ENCODE data around the gene ARMC3.

Gene ARMC3

DNA sequence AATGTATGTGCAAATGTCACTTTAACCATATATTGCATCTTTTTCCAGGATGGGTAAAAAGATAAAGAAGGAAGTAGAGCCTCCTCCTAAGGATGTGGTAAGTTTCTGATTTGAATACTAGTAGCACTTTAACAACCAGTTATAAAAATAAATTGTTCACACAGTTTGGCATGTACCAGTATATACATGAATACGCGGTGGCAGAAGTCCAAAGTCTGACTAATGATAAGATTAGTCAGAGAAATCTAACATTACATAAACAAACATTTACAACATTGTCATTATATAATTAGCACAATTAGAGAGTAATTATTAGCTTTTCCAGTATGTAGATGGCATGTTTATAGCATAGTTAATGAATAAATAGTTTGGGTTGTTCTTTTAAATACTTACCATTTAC, 4.1 kb downstream of the ARMC3 start:
- DNase-seq (ENCODE audit: low read depth): peak; percentile 30

DNA sequence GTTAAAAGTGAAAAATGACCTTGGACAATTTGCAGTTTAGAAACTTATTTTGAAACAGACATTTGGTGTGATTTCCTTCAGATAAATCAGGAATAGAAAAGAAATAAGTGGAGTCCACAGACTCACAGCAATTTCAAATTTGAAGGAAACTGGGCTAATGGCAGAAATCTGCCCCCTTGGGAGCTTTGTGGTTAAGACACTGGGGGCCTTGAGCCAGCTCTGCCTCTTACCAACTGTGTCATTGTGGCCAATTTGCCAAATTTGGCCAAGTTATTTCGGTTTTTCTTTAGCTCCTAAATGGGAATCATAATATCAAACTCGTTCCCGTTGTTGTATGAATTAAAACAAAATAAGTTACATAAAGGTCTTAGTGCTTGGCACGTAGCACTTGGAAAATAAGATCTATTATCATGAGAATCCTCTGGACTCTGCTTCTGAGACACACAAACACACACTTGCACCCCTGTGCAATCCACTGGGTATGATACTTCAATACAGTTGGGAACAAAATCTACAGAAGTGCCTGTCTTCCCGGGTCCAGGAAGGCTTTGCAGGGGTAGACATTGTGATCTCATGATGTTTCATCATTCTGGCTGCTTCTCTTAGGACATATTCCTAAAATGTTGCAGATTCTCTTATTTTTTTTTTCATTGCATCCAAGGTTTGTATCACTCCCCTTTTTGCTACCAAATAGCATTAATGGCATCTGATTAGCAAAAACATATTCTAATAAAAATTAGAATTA, 4.9 kb downstream of the ARMC3 start:
- DNase-seq (ENCODE audit: low read depth): peak; percentile 33

DNA sequence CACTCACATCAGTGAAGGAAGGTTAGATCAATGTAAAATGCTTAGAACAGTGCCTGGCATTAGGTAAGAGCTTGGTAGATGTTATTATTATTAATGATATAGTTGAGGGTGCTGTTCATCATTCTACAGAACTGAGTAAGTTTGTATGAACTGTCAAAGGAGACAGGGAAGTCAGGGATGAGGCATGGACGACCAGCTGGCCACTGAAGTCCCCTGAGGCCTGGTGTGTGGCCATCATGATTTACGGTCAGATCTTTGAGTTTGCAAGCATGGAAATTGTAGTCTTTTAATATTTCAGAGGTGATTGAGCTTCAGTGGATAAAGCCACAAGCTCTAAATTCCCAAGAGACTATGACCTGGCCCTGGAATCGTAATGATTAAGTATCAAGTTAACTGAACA, 6.9 kb downstream of the ARMC3 start:
- no peak for DNase-seq (ENCODE audit: low read depth)

DNA sequence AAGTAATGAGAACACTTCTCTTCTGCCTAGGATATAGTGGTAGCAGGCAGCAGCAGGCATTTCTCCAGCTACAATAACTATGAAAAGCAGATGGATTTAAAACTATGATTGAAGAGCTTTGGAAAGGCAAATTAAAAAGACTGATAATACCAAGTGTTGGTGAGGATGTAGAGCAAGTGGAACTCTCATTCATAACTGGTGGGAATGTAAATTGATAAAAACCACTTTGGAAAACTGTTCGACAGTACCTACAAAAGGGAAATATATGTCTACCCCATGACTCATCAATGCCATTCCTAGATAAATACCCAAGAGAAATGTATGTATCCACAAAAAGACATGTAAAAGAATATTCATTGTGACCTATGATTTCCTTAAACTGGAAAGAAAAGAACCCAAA, 14.6 kb downstream of the ARMC3 start:
- DNase-seq (ENCODE audit: low read depth): no peak

DNA sequence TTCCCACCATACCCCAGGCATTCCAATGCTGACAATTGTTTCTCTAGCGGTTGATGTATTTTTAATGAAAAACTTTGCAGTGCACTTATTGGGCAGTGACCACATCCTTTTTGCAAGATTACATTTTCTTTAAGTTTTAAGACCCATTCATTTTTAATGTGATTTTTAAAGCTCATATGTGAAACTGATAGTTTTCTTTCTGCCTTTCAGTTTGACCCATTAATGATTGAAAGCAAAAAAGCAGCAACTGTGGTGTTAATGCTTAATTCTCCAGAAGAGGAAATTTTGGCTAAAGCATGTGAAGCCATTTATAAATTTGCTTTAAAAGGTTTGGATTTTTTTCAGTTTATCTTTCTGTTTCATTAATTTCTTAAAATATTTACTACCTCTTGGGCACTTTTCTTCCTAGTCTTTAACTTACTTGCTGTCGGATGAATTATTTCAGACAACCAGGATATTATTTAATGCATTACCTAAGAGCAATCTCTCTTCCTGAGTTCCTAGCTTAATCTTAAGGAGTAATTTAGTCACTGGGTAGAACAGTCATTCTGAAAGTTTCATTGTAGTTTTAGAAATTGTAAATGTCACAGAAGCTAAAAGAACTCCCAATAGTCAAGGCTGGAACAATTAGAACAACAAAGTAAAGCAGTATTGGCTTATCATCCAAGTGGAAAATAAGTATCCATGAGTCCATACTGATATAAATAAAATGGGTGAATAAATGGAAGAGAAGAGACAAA, 18.3 kb downstream of the ARMC3 start:
- no peak for DNase-seq (ENCODE audit: low read depth)

DNA sequence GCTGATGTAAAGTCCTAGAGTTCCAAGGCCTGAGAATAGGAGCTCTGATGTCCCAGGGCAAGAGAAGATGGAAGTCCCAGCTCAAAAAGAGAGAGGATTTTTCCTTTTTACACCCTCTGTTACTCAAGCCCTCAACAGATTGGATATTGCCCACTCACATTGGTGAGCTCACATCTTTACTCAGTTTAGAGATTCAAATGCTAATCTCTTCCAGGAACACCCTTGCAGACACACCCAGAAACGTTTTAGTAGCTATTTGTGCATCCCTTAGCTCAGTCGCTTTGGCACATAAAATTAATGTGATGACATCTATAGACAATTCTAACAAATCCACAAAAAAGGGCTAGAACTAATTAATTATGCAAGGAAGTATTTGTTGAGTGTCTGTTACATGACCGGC, 27.1 kb downstream of the ARMC3 start:
- no peak for DNase-seq (ENCODE audit: low read depth)

DNA sequence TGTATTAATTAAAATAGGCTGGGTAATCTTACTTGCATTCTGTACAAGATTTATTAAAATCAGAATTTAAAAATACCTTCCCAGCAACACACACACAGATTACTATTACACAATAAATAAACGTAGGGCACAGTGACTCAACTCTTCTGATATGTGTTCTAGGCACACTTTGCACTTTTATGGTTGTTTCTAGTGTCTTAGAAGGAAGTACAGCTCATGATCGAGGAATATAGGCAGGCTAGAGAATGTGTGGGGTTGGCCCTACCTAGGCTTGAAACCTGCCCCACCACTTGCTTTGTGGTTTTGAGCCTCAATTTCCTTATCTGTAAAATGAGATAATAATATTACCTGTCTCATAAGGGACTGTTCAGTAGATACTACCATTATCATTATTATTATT, 30.5 kb downstream of the ARMC3 start:
- DNase-seq (ENCODE audit: low read depth): no peak

DNA sequence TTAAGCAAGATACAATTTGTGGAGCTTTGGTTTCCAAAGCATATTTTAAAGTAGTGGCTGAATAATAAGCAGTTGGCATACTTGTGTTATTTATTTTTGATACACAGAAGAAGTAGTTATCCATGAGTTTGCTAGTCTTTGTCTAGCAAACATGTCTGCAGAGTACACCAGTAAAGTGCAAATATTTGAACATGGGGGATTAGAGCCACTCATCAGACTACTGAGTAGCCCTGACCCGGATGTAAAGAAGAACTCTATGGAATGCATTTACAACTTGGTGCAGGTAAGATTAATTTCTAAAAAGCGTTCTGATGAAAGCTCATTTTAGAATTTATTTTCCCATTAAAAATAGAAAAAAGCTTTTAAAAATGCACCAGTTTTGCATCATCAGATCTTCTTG, 31.4 kb downstream of the ARMC3 start:
- no peak for DNase-seq (ENCODE audit: low read depth)

DNA sequence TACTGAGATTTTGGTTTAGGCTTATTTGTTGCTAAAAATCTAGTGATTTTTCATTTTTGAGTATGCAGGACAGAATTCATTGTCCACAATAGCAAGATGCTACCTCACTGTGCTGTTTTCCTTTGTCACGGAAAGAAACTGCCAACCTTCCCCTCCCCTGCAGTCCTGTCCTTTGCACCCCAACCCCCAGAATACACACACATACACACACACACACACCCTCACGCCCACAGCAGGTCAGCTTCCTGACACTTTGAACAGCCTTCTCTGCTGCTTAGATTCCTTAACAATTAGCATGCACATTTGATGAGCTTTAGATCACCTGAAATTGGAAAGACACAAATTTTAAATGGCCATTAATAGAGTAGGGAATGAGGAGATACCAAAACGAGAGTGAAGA, 32.1 kb downstream of the ARMC3 start:
- no peak for DNase-seq (ENCODE audit: low read depth)

DNA sequence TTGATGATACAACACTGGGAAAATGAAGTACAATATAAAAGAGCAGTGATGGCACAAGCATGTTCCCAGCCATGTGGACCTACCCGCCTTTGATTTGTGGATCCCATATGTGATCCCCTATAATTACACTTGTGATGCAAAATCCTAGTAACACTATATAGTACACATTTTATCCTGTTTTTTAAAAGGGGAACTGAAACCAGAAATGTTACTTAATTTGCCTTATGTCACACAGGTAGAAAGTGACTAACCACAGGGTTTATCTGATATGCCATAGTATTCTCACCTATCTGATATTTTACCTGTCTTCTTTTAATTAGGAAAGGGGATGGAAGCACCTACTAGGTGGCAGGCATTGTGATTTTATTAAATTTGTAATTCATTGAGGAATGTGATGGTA, 35.0 kb downstream of the ARMC3 start:
- no peak for DNase-seq (ENCODE audit: low read depth)

DNA sequence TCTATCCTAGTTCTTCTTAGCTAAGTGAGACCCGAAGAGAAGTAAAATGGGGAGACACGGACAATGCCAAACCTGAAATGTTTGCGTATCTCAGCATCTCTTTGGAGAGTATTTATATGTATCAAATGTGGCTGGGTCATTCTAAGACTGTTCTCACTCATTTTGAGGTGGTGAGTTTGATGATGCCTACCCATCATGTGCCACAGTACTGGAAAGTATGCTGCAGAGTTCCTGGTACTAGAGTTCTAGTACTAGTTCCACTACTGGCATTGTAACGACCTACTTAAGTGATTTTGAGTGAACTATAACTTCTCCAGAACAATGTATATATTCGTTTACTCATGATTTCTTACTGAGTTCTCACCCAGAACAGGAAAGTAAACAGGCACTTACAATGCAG, 41.9 kb downstream of the ARMC3 start:
- DNase-seq (ENCODE audit: low read depth): no peak

DNA sequence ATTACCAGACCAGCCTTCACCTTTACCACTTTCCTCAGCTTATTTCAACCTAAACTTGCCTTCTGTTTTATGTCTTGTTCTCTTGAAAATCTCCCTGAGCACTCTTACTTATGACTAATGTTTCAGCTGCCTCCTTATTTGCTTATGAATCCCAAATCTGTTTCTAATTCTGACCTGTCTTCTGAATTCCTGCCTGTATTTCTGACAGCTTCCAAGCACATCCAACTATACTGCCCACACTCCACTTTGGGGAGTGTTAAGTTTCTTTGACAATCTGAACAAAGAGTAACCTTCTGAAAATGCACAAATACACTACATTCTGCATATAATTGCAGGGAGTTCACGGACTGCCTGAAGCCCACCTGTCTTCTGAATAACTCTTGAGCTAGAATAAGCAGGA, 48.7 kb downstream of the ARMC3 start:
- peak; percentile 10 for DNase-seq (ENCODE audit: low read depth)

DNA sequence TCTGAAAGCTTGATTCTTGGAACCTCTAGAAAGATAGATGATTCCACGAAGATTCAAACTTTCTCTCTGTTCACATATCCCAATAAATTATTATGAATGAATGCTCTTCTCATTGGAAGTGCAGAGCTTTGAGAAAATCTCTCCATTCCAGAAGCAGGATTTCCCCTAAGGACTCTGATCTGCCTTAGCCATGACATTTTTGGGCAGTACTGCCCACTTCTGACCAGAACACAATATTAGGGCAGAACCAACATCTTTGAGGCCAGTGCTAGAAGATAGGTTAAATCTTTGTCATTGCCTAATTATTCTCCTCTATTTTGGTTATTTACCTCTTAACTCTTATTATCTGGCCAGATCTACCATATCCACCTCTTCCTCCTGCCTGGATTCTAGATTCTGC, 49.9 kb downstream of the ARMC3 start:
- DNase-seq (ENCODE audit: low read depth): no peak

DNA sequence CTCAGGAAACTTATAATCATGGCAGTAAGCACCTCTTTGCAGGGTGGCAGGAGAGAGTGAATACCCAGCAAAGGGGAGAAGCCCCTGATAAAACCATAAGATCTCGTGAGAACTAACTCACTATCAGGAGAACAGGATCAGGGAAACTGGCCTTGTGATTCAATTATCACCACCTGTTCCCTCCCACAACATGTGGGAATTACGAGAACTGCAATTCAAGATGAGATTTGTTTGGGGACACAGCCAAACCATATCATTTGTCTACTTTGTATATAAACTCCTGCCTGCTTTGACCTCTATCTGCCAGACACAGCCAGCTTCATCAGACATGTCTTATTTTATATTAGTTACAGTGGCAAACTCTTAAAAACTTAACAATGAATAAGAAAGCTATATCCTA, 50.4 kb downstream of the ARMC3 start:
- DNase-seq (ENCODE audit: low read depth): no peak

DNA sequence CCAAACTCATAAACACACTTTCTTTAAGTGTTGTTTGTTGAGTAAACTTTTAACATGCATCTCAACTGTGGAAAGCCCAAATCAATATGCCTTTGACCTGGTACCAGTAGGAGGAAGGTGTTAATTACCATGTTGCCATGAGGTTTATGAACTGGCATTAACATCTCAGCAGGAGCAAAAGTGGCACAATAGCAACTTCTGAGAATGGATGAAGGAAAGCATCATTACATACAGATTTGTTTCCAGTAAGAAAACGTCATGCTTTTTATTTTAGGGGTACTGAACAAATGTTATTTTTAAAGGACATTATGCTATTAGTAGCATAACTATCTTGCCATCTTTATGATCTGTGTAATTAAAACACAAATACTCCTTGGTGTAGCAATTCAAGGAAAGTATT, 51.1 kb downstream of the ARMC3 start:
- DNase-seq (ENCODE audit: low read depth): no peak

DNA sequence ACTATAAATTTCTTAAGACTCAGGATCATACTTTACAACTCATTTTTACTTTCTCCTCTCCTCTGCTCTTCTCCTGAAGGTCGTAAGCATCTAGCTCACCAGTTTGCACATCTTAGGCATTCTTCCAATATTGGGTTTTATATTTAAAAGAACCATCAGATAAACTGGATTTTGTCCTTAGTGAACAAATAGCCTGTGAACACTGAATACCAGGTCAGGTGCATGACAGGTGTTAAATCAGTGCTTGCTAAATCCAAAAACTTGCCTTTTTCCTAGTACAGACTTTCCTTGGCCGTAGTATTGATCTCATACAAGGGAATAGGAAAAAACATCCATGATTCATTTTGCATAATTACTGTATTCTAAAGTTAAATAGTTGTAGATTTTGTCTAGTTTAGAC, 53.0 kb downstream of the ARMC3 start:
- no peak for DNase-seq (ENCODE audit: low read depth)

DNA sequence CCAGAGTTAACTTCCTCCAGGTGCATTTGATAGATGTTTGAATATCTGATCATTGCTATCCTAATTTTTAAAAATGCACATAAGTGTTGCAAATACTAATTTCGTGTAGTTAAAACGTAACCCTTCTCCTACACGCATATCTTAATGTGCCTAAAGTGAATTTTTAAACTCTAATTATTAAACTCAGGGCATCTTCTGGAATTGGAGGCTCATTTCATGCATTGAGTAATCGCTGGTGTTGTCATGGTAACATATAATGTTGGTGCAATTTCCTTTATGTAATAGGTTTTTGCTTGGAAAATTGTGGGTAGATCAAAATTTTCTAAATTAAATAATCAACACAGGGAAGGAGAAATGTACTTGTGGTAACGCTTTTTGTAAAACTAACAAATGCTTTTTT, 56.2 kb downstream of the ARMC3 start:
- no peak for DNase-seq (ENCODE audit: low read depth)

DNA sequence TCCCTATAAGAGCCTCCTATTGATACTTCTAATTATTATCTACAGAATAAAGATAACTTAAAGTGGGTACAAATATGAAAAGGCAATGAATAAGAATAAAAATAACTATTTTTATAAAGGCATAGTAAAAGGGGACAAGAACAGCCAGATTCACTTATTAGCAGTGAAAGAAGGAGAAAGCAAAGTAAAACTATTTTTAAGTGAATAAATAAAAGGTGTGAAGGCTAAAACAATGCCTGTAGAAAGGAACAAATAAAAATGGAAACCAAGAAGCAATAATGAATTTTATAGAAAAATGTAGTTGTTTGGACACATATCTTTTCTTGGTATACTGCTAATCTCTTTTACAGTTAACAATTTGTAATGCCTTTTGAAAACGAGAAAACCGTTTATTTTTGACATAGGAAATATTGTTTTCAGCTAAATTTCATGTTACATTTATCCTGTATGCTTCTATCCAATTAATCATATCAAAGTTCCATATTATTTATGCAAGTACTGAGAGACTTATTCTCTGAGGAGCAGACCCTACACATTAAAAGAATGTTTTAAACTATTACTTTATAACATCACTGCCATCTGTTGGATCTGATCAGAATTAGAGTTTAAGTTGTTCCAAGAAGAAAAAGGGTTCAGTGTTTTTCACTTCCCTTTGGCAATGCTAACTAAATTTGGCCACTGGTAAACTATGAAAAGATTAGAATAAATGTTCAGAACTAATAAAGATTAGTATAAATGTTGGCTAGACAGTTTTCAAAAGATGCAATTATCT, 59.1 kb downstream of the ARMC3 start:
- peak; percentile 21 for DNase-seq (ENCODE audit: low read depth)

DNA sequence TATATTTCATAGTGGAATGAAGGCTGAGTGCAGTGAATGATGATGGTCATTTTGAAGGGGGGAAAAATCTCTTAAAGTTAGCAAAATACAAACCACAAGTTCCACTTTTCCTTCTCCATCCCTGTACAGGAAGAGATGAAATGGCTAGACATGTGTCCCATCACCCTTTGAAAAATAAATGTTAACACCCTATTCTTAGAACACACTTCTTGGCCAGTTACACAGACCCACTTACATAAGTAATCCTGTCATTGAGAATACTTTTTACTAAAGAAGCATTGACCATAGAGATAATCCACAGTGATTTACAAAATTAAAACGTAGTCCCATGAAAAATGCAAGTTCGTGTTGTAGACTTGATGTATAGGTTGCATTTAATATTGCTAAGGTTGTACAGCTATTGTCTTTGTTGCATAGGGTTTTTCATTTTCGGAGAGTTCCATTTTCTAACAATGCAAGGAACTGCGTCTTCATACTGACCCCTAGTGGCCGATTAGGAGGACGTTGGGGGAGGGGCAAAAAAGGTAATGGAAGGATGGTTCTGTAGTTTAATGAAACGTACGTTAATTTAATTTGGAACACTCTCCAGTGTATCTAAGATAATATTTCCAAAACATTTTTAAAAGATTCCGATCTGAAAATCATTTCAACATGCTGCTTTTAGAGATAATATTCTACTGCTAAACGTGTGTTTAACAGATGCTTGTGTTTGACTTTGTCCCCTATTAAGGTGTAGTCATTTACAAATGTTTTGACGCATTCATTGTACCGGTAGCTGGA, 60.9 kb downstream of the ARMC3 start:
- DNase-seq (ENCODE audit: low read depth): peak; percentile 31

DNA sequence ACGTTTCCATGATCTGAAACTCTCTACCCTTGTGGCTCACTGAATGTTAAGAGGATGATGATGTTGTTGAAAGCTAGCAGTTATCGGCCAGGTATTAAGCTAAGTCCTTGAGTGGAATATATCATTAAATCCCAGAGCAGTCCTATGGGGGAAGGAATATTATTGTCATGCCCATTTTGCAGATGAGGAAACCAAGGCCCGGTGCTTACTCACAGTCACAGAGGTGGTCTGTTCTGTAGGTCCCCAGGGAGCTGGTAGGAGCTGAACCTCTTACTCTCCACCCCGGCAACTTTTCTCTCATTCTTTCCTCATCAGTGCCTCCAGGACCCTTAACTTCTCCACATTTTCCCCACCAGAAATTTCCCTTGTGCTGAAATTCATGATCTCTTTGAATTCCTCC, 62.6 kb downstream of the ARMC3 start:
- DNase-seq (ENCODE audit: low read depth): no peak

DNA sequence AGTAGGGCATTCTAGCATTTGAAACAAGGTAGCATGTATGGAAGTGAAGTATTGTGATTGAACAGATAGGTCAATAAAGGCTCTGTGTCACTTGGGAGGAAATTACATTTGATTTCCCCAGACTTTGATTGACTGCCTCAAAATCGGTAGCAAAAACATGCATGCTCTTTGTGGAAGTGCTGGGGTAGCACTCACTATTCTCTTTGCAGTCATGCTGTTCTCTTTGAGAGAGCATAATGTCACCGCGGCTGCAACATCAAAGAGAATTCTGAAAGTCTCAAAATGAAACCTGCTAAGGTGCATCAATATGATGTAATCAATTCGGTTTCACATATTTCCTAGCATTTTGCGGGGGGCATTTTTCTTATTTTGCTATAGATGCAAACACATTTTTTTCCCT, 64.2 kb downstream of the ARMC3 start:
- no peak for DNase-seq (ENCODE audit: low read depth)

DNA sequence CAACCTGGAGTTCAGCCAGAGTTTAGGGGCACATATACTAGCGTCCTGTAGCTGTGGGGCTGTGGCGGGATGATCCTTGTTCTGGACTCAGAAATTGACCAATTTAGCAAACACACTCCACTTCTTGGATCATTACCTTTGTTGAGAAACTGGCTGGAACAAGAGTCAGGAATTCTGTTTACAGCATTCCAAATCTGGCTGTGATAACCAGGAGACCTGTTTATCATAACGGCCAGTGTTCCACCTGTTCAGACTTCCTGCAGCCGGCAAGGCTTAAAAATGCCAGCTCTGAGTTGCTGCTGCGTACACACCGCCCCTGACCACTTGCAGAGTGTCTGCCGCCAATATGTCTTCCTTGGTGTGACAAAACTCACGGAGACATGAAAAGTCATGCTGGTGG, 64.8 kb downstream of the ARMC3 start:
- DNase-seq (ENCODE audit: low read depth): no peak

Measured in stromal cell of bone marrow (primary cell).